Endothelial cell of umbilical vein (primary cell): ENCODE results near the gene PSMB7. TPM values are rescaled to one million over a fixed set of nuclear protein-coding genes. Genes with fewer than 3 reads are reported as not detected.

ENCODE experiments used
- BruUV-seq: library from RNA; stranded (reverse); fragments of 400-500 nt; replicated peaks from 2 replicates; lab custom pipeline; 2021; lab: Mats Ljungman, UMichigan
- CTCF ChIA-PET: fragments of 300-600, 350-600 bp; sonication (Branson Sonifier 250); formaldehyde crosslinking; loops from one replicate; lab custom pipeline; 2021; ENCODE audit warnings: antibody characterized with exemption, inconsistent platforms; lab: Charles Lee
- POLR2A ChIA-PET: fragments of 300-600, 350-600 bp; sonication (Branson Sonifier 250); formaldehyde crosslinking; loops from one replicate; lab custom pipeline; 2021; ENCODE audit warnings: antibody characterized with exemption, inconsistent platforms; lab: Charles Lee
- DNase-seq: peaks from one replicate; pipeline ENCODE4 v3.0.0-alpha.2; 2011; ENCODE audit warnings: low read depth, low spot score
- FAIRE-seq: peaks from 2 replicates; lab custom pipeline; 2011; peaks lifted over from hg19 to GRCh38; lab: Jason Lieb, UNC
- H2AFZ ChIP-seq: 2 replicates; pipeline ENCODE4 v1.6.0; 2012; ENCODE audit warnings: low read depth, low read length, control low read depth, inconsistent platforms
- H3K27ac ChIP-seq: 2 replicates; pipeline ENCODE4 v1.5.1; 2011; ENCODE audit warnings: low read depth, mild to moderate bottlenecking, control low read depth, low read length, moderate library complexity; ENCODE audit not compliant: insufficient read depth
- H3K27me3 ChIP-seq, 2 experiments: 2 replicates each; pipeline versions ENCODE4 v1.6.0 to v1.6.1; 2011; ENCODE audit warnings: low read length in 2 of 2, mixed read lengths in 1 of 2; ENCODE audit not compliant: control insufficient read depth in 2 of 2, insufficient read depth in 2 of 2
- H3K36me3 ChIP-seq, 2 experiments: 2 replicates in 1 of 2; 3 replicates in 1 of 2; pipeline ENCODE4 v1.5.1; 2011; ENCODE audit warnings: low read length in 2 of 2, mild to moderate bottlenecking in 1 of 2, moderate library complexity in 1 of 2; ENCODE audit not compliant: control insufficient read depth in 2 of 2, insufficient read depth in 2 of 2; ENCODE audit errors: extremely low read depth in 1 of 2
- H3K4me1 ChIP-seq: 3 replicates; pipeline ENCODE4 v1.5.1; 2011; ENCODE audit warnings: mild to moderate bottlenecking, low read length; ENCODE audit not compliant: control insufficient read depth, insufficient read depth; ENCODE audit errors: extremely low read depth
- H3K4me2 ChIP-seq: 2 replicates; pipeline ENCODE4 v1.6.1; 2011; ENCODE audit warnings: low read length, control low read depth, mixed read lengths; ENCODE audit not compliant: insufficient read depth
- H3K4me3 ChIP-seq, 3 experiments: fragments of 200-600 bp in 1 of 3; sonication (generic), shearing (Covaris generic) in 1 of 3; replicated peaks in 1 of 3; 2 replicates each; pipeline ENCODE4 v1.5.1; 2011 to 2016; ENCODE audit warnings: control low read depth in 3 of 3, low read length in 3 of 3, mild to moderate bottlenecking in 2 of 3, inconsistent platforms in 1 of 3, low read depth in 1 of 3, moderate library complexity in 1 of 3; ENCODE audit not compliant: insufficient read depth in 1 of 3
- H3K79me2 ChIP-seq: 2 replicates; pipeline ENCODE4 v1.6.0; 2012; ENCODE audit warnings: low read length, inconsistent platforms; ENCODE audit not compliant: control insufficient read depth, insufficient read depth
- H3K9ac ChIP-seq: replicated peaks from 2 replicates; pipeline ENCODE3; 2011; ENCODE audit warnings: low read length, control low read depth; ENCODE audit not compliant: insufficient read depth; ENCODE audit errors: extremely low read depth
- H3K9me1 ChIP-seq: replicated peaks from 3 replicates; pipeline ENCODE4 v1.6.0; 2011; ENCODE audit warnings: mild to moderate bottlenecking, low read length; ENCODE audit not compliant: control insufficient read depth, insufficient read depth; ENCODE audit errors: extremely low read depth
- H3K9me3 ChIP-seq: replicated peaks from 2 replicates; pipeline ENCODE4 v1.5.1; 2012; ENCODE audit warnings: low read length, inconsistent platforms; ENCODE audit not compliant: control insufficient read depth, insufficient read depth
- H4K20me1 ChIP-seq: replicated peaks from 2 replicates; pipeline ENCODE3; 2011; ENCODE audit warnings: mild to moderate bottlenecking, low read length; ENCODE audit not compliant: control insufficient read depth, insufficient read depth; ENCODE audit errors: extremely low read depth
- EZH2 ChIP-seq: IDR thresholded peaks from 2 replicates; pipeline ENCODE4 v1.6.1; 2012; ENCODE audit warnings: borderline replicate concordance, low read depth, mild to moderate bottlenecking, moderate library complexity, low read length, inconsistent platforms; ENCODE audit not compliant: severe bottlenecking
- FOS ChIP-seq: IDR thresholded peaks from 2 replicates; pipeline ENCODE4 v1.6.1; 2011; ENCODE audit warnings: mild to moderate bottlenecking, low read length, moderate library complexity, borderline replicate concordance; ENCODE audit not compliant: insufficient read depth
- GATA2 ChIP-seq: IDR thresholded peaks from 2 replicates; pipeline ENCODE4 v1.7.0; 2011; ENCODE audit warnings: low read depth, mild to moderate bottlenecking, moderate library complexity, mixed read lengths, low read length; ENCODE audit not compliant: insufficient read length, insufficient read depth
- JUN ChIP-seq: IDR thresholded peaks from 2 replicates; pipeline ENCODE4 v1.6.1; 2011; ENCODE audit warnings: borderline replicate concordance, low read depth; ENCODE audit not compliant: insufficient read length, insufficient read depth
- MYC ChIP-seq: IDR thresholded peaks from one replicate; pipeline ENCODE4 v1.6.1; 2011; ENCODE audit warnings: mild to moderate bottlenecking, low read depth, low read length
- POLR2A ChIP-seq: IDR thresholded peaks from 2 replicates; pipeline ENCODE4 v1.6.1; 2012; ENCODE audit warnings: low read depth, mild to moderate bottlenecking, control low read depth, low read length
- POLR2AphosphoS5 ChIP-seq: IDR thresholded peaks from 2 replicates; pipeline ENCODE4 v1.6.1; 2012; ENCODE audit warnings: low read depth, mild to moderate bottlenecking, control low read depth, low read length, moderate library complexity; ENCODE audit not compliant: insufficient read depth
- dilution Hi-C: fragments of 300-500 bp; cut with MboI; formaldehyde crosslinking; loops from one replicate; pipeline ENCODE4 v1.15.0; 2019; ENCODE audit warnings: low sequenced_read_pairs; ENCODE audit not compliant: extremely low pct_ligation_motif_present
- intact Hi-C: fragments of 100-400 bp; cut with micrococcal nuclease; formaldehyde crosslinking; loops from one replicate; pipeline ENCODE4 v1.10.0; 2022
- polyA plus RNA-seq, 4 experiments: library from polyadenylated mRNA; depleted of rRNA in 3 of 4; stranded (reverse) in 3 of 4; unstranded in 1 of 4; fragments of >200 nt; gene quantifications; 2 replicates each; pipeline versions ENCODE4 v1.2.1 to v1.2.3, GENCODE V29; 2011 to 2012; ENCODE audit warnings: missing spikeins in 1 of 4
- total RNA-seq: library from RNA; stranded (reverse); gene quantifications from 2 replicates; pipeline ENCODE4 v1.2.3, GENCODE V29; 2021
- TF ChIP-seq, protein P1 (sequence below), 2 donors: IDR thresholded peaks; 1 replicate in 1 of 2; 2 replicates in 1 of 2; pipeline ENCODE4 v1.5.1; 2011; ENCODE audit warnings: low read length in 2 of 2, mild to moderate bottlenecking in 2 of 2, moderate library complexity in 2 of 2, control low read depth in 1 of 2, inconsistent platforms in 1 of 2, low read depth in 1 of 2; ENCODE audit not compliant: insufficient read depth in 1 of 2; ENCODE audit errors: extremely low read depth in 1 of 2
- TF ChIP-seq, protein P2 (sequence below): IDR thresholded peaks from 2 replicates; pipeline ENCODE4 v1.6.1; 2011; ENCODE audit not compliant: insufficient read depth, insufficient read length

PSMB7 gene
- total and polyA plus RNA-seq, 2 donors (not counting 3 experiments of a cell fraction or from before 2014, with no cell fraction given), result 227 to 366 TPM

DNA sequence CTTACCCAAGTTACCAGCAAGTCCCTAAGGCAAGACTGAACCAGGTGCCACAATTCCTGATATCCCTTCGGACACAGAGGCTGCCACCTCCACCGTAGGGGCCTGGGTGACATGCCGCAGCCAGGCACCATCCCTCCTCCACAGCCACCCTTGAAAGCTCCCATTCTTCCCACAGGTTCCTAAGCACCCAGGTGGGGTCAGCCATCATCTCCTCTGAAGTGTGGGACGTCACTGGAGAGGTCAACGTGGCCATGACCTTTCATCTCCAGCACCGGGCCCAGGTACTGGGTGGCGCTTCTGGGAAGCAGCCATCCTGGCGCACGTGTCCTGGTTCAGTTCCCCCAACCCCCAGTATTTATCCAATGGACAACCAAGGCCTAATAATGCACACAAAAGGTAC is 43.2 kb upstream of the PSMB7 start:
- POLR2A ChIA-PET, result no interaction called here
- no peaks in the 10 kb centered on the region for H3K9me1 ChIP-seq
- peaks cover 2 to 3% of the 10 kb centered on the region in 2 experiments for H3K27me3 ChIP-seq
- no peak for DNase-seq
- H3K36me3 ChIP-seq, result no peaks in the 10 kb centered on the region
- no peaks in the 10 kb centered on the region for H3K9me3 ChIP-seq
- H3K79me2 ChIP-seq, result no peaks in the 10 kb centered on the region
- no TSS peak for BruUV-seq
- dilution Hi-C loops (no loop called here), intact Hi-C loops (no loop called here)
- H3K4me2 ChIP-seq, result no peak overlapping the region
- no peak overlapping the region for H3K9ac ChIP-seq
- H2AFZ ChIP-seq, result no peak overlapping the region
- no peaks in the 10 kb centered on the region for H3K4me1 ChIP-seq
- no peak overlapping the region for H3K27ac ChIP-seq
- FAIRE-seq, result no peak
- no peak overlapping the region for H3K4me3 ChIP-seq
- CTCF ChIA-PET, result no interaction called here
- no peak for TF ChIP-seq EZH2
- TF ChIP-seq GATA2, result no peak
- TF ChIP-seq POLR2A, result no peak
- no peak for TF ChIP-seq FOS
- no peak for TF ChIP-seq MYC
- TF ChIP-seq, protein P1, sequence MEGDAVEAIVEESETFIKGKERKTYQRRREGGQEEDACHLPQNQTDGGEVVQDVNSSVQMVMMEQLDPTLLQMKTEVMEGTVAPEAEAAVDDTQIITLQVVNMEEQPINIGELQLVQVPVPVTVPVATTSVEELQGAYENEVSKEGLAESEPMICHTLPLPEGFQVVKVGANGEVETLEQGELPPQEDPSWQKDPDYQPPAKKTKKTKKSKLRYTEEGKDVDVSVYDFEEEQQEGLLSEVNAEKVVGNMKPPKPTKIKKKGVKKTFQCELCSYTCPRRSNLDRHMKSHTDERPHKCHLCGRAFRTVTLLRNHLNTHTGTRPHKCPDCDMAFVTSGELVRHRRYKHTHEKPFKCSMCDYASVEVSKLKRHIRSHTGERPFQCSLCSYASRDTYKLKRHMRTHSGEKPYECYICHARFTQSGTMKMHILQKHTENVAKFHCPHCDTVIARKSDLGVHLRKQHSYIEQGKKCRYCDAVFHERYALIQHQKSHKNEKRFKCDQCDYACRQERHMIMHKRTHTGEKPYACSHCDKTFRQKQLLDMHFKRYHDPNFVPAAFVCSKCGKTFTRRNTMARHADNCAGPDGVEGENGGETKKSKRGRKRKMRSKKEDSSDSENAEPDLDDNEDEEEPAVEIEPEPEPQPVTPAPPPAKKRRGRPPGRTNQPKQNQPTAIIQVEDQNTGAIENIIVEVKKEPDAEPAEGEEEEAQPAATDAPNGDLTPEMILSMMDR (IDR thresholded peaks at IDR 0.05; ENCODE audit: extremely low read depth in 1 of 2, insufficient read depth in 1 of 2, low read depth in 1 of 2, low read length in 2 of 2), result no peak
- no peak for TF ChIP-seq JUN
- no peak for TF ChIP-seq POLR2AphosphoS5
- TF ChIP-seq, protein P2, sequence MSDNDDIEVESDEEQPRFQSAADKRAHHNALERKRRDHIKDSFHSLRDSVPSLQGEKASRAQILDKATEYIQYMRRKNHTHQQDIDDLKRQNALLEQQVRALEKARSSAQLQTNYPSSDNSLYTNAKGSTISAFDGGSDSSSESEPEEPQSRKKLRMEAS, result no peak
- no peaks in the 10 kb centered on the region for H4K20me1 ChIP-seq
